Pons (tissue), 1 donor: Measurements from ENCODE around the gene KRT26.
"Not testable (repeated sequence)": the region's sequence is repeated elsewhere in the genome, so short reads cannot be mapped to it uniquely, and the experiment has no call there.

Source experiments
- DNase-seq: peaks from one replicate; pipeline ENCODE4 v3.0.0-alpha.2; 2016; ENCODE audit warnings: low spot score

The KRT26 gene

GRCh38 chr17:40772101-40772500 lies at the start of gene KRT26:
Gene KRT26, minus strand, starts transcription at chr17:40772201. Its CDS starts 88 bp downstream, at chr17:40772113.
- DNase-seq: no peak

- DNase-seq: no peak
These were observed 49.5 kb upstream of the KRT26 start for GRCh38 chr17:40821536-40821935.

GRCh38 chr17:40820228-40820838 lies 48.3 kb upstream of the KRT26 start:
- DNase-seq: no peak

- DNase-seq: peak; percentile 17
These were observed 47.6 kb upstream of the KRT26 start for GRCh38 chr17:40819528-40820125.

GRCh38 chr17:40818733-40819527 lies 46.9 kb upstream of the KRT26 start:
- DNase-seq: peak; percentile 24

GRCh38 chr17:40818343-40818732 lies 46.3 kb upstream of the KRT26 start:
- DNase-seq: peak; percentile 40

- no peak for DNase-seq
These were observed 45.2 kb upstream of the KRT26 start for GRCh38 chr17:40817103-40817682.

GRCh38 chr17:40816569-40816968 lies 44.6 kb upstream of the KRT26 start:
- no peak for DNase-seq

GRCh38 chr17:40815381-40815780 lies 43.4 kb upstream of the KRT26 start:
- DNase-seq: no peak

- DNase-seq: not testable (repeated sequence)
These were observed 42.7 kb upstream of the KRT26 start for GRCh38 chr17:40814657-40815056.

GRCh38 chr17:40813804-40814203 lies 41.8 kb upstream of the KRT26 start:
- no peak for DNase-seq

GRCh38 chr17:40812639-40813038 lies 40.6 kb upstream of the KRT26 start:
- no peak for DNase-seq

GRCh38 chr17:40810494-40810893 lies 38.5 kb upstream of the KRT26 start:
- no peak for DNase-seq

GRCh38 chr17:40809721-40810421 lies 37.9 kb upstream of the KRT26 start:
- no peak for DNase-seq

- DNase-seq: no peak
These were observed 34.1 kb upstream of the KRT26 start for GRCh38 chr17:40806131-40806530.

GRCh38 chr17:40803617-40804082 lies 31.6 kb upstream of the KRT26 start:
- DNase-seq: peak; percentile 32

GRCh38 chr17:40801157-40801556 lies 29.2 kb upstream of the KRT26 start:
- no peak for DNase-seq

GRCh38 chr17:40800381-40800780 lies 28.4 kb upstream of the KRT26 start:
- no peak for DNase-seq

- DNase-seq: no peak
These were observed 27.9 kb upstream of the KRT26 start, which contains the start of gene KRT28 for GRCh38 chr17:40799859-40800258. Gene KRT28, minus strand, starts transcription at chr17:40799959. Its CDS starts 66 bp downstream, at chr17:40799893.

GRCh38 chr17:40796846-40797245 lies 24.8 kb upstream of the KRT26 start:
- DNase-seq: no peak

GRCh38 chr17:40795019-40795667 lies 23.1 kb upstream of the KRT26 start:
- no peak for DNase-seq
